GM21360 (cell line): ENCODE measurements around the gene CNN3.

Experiments
- ATAC-seq: cut with Tn5 transposase; IDR thresholded peaks from one replicate; pipeline ENCODE4 v1.9.1; 2021; ENCODE audit warnings: mild to moderate bottlenecking, moderate library complexity; ENCODE audit not compliant: unreplicated experiment

The CNN3 gene

DNA sequence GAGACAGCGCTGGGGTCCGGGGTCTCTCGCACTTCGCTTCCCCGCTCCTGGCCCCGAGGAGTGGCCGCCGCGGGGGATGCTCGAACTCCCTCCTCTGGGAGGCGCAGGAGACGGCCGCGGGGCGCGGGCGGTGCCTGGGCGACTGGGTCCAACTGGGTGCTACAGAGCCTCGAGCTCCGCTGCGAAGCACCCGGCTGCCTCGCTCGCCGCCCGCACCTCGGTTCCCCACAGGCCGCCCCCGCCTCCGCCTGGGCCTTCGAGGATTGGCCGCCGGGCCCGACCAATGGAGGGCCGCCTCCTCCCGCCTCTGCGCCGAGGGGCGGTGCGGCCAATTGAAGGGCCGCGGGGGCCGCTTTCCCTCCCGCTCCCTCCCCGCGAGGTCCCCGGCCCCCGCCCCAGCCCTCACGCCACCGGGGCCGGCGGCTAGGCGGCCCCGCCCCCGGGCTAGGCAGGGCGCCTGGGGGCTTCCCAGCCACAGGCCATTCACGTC is at the start of gene CNN3:
Gene CNN3 (minus strand): TSS at position 196 of the 490 bp plus-strand sequence. CDS start 216 bp downstream, outside the sequence.
- ATAC-seq = peak; percentile 82

DNA sequence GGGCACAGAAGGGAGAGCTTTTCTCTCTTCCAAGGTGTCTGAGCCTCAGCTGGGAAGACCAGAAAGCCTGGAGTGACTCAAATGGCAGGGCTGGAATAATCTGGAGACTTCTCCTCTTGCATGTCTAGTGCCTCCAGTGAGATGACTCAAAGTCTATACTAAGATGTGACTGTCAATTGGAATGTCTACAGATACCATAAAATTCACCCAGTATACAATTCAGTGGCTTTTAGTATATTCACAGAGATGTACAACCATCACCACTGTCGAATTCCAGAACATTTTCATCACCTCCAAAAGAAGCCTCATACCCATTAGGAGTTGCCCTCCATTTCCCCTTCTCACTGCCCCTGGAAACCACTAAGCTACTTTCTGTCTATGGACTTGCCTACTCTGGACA is 47.9 kb upstream of the CNN3 start:
- ATAC-seq = no peak

DNA sequence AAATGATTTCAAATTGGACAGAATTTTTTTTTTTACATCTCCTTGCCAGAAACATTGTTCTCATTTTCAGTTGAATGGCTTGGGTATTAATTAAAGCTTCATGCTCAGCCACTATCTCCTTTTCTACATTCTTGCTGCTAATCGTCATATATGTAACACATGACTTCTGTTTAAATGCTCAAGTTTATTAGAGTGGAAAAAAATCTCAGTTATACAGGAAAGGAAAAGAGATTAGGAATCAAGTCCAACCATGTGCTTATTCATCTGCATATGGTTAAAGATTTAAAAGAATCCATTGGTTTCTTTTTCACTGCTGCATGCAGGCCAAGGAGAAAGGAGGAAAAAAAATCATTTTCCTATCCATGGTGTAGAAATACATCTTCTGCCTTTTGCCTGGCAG is 47.3 kb upstream of the CNN3 start:
- no peak for ATAC-seq

- ATAC-seq = no peak
These were observed 46.5 kb upstream of the CNN3 start for GRCh38 chr1:94973309-94973922.

DNA sequence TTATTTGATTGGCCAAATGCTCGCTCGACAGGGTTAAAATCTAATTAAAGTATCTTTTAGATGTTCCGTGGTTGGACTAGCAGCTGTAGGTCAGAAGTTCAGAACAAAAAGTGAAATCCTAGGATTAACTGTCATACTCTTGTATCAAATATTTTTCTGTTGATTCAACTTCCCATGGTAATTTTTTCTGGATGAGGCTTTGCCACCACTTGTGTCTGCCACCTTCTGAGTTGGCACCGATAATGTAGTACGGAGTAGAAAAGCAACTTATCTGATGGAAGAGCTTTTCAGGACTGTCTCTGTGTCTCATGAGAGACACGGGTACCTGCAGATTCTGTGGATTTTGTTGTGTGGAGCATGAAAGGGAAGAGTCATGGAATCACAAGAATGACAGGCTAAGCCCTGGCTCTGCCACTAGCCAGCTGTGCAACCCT is 44.6 kb upstream of the CNN3 start:
- ATAC-seq = no peak

DNA sequence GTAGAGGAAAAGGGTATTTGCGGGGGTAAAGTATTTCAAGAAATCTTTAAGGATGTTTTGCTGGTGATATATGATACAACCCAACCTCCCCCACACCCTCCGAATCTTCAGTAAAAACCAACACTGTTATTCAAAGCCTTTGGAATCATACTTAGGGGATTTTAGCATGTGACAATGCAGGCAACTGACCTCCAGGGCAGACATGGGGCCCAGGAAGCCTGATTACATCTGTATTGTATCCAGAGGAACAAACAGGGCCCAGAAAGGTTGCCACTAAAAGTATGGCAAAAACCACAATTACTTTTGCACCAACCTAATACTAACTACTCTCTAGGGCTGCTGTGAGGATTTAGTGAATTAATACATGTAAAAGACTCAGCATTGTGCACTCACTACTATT is 43.9 kb upstream of the CNN3 start:
- ATAC-seq = no peak

- no peak for ATAC-seq
These were observed 42.2 kb upstream of the CNN3 start for GRCh38 chr1:94969137-94969536.

DNA sequence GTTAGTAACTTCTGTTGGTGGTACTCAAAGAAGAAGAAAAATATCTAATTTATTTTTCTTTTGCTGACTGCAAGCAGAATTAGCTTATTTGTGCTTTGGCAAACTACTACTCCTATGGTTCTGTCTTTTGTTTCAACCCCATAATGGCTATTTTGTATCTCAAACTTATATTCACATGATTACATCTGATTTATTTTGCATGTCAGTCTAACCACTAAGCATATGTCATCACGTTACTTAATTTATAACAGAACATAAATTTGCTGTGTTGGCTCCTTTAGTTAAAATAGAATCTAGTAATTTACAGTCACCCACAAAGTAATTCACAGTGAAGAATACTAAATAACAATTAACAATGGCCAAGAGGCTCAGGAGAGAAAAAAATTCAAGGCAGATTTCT is 39.1 kb upstream of the CNN3 start:
- ATAC-seq = no peak

- no peak for ATAC-seq
These were observed 37.0 kb upstream of the CNN3 start for GRCh38 chr1:94963864-94964263.

- peak; percentile 95 for ATAC-seq
These were observed 35.7 kb upstream of the CNN3 start for GRCh38 chr1:94962409-94963265.

GRCh38 chr1:94961988-94962387 is 35.1 kb upstream of the CNN3 start:
- ATAC-seq = no peak

- ATAC-seq = no peak
These were observed 34.7 kb upstream of the CNN3 start for GRCh38 chr1:94961582-94961981.

- no peak for ATAC-seq
These were observed 31.2 kb upstream of the CNN3 start for GRCh38 chr1:94958081-94958480.

DNA sequence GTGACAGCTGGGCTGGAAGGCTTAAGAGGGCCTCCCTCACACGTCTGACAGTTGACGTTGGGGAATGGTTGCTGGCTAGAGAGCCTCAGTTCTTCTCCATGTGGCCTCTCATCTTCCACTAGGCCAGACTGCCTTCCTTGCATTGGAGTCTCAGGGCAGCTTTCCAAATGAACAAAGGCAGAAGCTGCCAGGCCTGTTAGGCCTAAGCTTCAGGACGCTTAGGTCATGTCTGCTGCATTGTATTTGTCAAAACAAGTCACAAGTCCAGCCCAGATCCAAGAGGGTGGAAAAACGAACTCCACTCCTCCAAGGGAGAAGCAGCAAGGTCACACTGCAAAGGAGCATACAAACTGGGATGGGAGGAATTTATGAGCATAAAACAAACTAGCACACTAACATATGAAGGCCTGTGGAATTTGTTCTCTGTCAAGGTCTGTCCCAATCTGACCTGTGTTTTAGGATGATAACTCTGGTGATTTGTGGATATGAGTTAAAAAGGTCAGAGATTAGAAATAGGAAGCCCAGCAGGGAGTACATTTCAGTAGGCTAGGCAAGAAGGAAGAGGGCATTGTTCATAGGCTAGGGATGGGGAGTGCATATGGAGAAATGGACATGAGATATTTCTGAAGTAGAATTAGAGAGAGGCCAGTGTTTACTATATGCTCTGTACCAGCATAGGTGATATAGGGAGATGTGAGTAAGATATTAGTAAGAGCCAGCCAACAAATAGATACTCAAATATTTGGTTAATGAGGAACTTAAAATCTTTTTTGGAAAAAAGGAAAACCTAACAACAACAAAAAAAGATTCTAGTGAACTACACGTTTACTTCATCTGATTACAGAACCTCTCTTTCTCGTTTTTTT is 29.1 kb upstream of the CNN3 start:
- no peak for ATAC-seq

GRCh38 chr1:94954263-94955220 is 27.6 kb upstream of the CNN3 start:
- ATAC-seq = no peak

GRCh38 chr1:94953746-94954145 is 26.8 kb upstream of the CNN3 start:
- no peak for ATAC-seq

DNA sequence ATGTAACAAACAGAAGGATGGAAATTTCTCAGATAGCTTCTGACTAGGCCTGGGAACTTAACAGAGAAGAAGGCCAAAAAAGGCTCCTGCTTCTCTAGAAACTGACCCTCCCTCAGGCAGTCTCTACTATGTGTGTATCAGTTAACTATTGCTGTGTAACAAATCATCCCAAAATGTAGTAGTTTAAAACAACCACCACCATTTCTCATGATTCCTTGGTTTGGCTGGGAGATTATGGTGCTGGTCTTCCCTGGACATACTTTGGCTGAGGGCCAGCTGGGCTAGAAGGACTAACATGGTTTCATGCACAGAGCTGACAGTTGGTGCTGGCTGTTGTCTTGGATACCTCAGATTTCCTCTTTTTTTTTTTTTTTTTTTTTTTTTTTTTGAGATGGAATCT is 26.2 kb upstream of the CNN3 start:
- ATAC-seq = no peak

- ATAC-seq = no peak
These were observed 25.6 kb upstream of the CNN3 start for GRCh38 chr1:94952539-94952938.

GRCh38 chr1:94951509-94952208 is 24.7 kb upstream of the CNN3 start:
- no peak for ATAC-seq

DNA sequence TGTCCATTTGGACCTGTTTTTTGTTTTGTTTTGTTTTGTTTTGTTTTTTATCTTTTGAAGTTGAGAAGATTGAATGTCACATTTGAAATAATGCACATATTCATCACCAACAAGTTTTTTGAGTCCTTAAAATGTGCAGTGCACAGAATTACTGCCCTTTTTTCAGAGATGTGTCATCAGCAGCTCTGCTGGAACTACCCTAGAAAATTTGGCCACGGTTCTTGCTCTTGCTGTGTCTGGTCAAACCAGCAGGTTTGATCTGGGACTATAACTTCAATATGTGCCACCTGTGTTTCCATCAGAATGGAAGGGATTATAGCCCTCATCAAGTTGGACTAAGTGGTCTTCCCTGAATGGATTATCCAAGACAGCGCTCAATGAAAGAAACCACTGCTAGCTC is 24.1 kb upstream of the CNN3 start:
- ATAC-seq = no peak
